ENCODE results near the gene TDRD10. TPM values are rescaled to one million over a fixed set of nuclear protein-coding genes. Genes with fewer than 3 reads are reported as not detected.

Gene TDRD10
- total RNA-seq, 2 donors from 2014 or later, result 0.52 to 2.6 TPM

- intact Hi-C loops (cut with DNase I), result loop anchor here (10.0 kb wide), 1 partner anchor 60 kb away; no protein-coding TSS in a partner anchor
- H3K27me3 ChIP-seq, result no peaks in the 10 kb centered on the region
- peaks cover 19 to 76% of the 10 kb centered on the region in 2 donors for H3K36me3 ChIP-seq (replicated peaks in 1 of 2; ENCODE audit: insufficient read depth in 1 of 2, low read depth in 2 of 2)
- H3K9me3 ChIP-seq, result no peaks in the 10 kb centered on the region
- H3K4me1 ChIP-seq, result no peaks in the 10 kb centered on the region
- no peak overlapping the region for H3K4me3 ChIP-seq
- DNase-seq (no peak), ATAC-seq (no peak)
- 86 to 88% methylated on average over 9 of the region's 9 CpGs for WGBS, 2 donors
- H3K27ac ChIP-seq, result no peak overlapping the region
- no peak for TF ChIP-seq CTCF (IDR thresholded peaks at IDR 0.05)
- TF ChIP-seq POLR2A (IDR thresholded peaks at IDR 0.05), result no peak
Measured at GRCh38 chr1:154584267-154584994, 82.4 kb downstream of the TDRD10 start.

GRCh38 chr1:154586231-154586630 lies 84.2 kb downstream of the TDRD10 start:
- no peak for DNase-seq
- intact Hi-C loops (cut with DNase I), result loop anchor here (10.0 kb wide), 1 partner anchor 61 kb away; no protein-coding TSS in a partner anchor
- ATAC-seq, result no peak
- Histone ChIP-seq H3K36me3 (replicated peaks in 1 of 2; ENCODE audit: insufficient read depth in 1 of 2, low read depth in 2 of 2) (peaks cover 20 to 77% of the 10 kb centered on the region in 2 donors), H3K4me3 (no peak overlapping the region), H3K4me1 (no peaks in the 10 kb centered on the region), H3K27ac (no peak overlapping the region), H3K27me3 (no peaks in the 10 kb centered on the region), H3K9me3 (no peaks in the 10 kb centered on the region)
- WGBS, 2 donors, result 81 to 84% methylated on average over 4 to 10 of the region's 10 CpGs
- TF ChIP-seq CTCF (IDR thresholded peaks at IDR 0.05), result no peak
- no peak for TF ChIP-seq POLR2A (IDR thresholded peaks at IDR 0.05)

GRCh38 chr1:154586641-154587040 lies 84.6 kb downstream of the TDRD10 start:
- intact Hi-C loops (cut with DNase I), result loop anchor here (10.0 kb wide), 1 partner anchor 62 kb away; no protein-coding TSS in a partner anchor
- no peaks in the 10 kb centered on the region for H3K27me3 ChIP-seq
- no peak for TF ChIP-seq CTCF (IDR thresholded peaks at IDR 0.05)
- no peak for TF ChIP-seq POLR2A (IDR thresholded peaks at IDR 0.05)
- no peak overlapping the region for H3K27ac ChIP-seq
- peaks cover 20 to 80% of the 10 kb centered on the region in 2 donors for H3K36me3 ChIP-seq (replicated peaks in 1 of 2; ENCODE audit: insufficient read depth in 1 of 2, low read depth in 2 of 2)
- no peak overlapping the region for H3K4me3 ChIP-seq
- ATAC-seq (no peak), DNase-seq (no peak)
- no peaks in the 10 kb centered on the region for H3K4me1 ChIP-seq
- H3K9me3 ChIP-seq, result no peaks in the 10 kb centered on the region
- 80 to 86% methylated on average over 6 of the region's 6 CpGs for WGBS, 2 donors

- DNase-seq, result no peak
- no peaks in the 10 kb centered on the region for H3K27me3 ChIP-seq
- TF ChIP-seq POLR2A (IDR thresholded peaks at IDR 0.05), result no peak
- TF ChIP-seq CTCF (IDR thresholded peaks at IDR 0.05), result no peak
- no peaks in the 10 kb centered on the region for H3K9me3 ChIP-seq
- peaks cover 10 to 66% of the 10 kb centered on the region in 2 donors for H3K36me3 ChIP-seq (replicated peaks in 1 of 2; ENCODE audit: insufficient read depth in 1 of 2, low read depth in 2 of 2)
- no peak overlapping the region for H3K27ac ChIP-seq
- H3K4me3 ChIP-seq, result no peak overlapping the region
- ATAC-seq, result no peak
- 77 to 91% methylated on average over 9 to 10 of the region's 10 CpGs for WGBS, 2 donors
- no peaks in the 10 kb centered on the region for H3K4me1 ChIP-seq
- intact Hi-C loops (cut with DNase I), result loop anchor here (10.0 kb wide), 1 partner anchor 65 kb away; no protein-coding TSS in a partner anchor
Measured at GRCh38 chr1:154589780-154590179, 87.8 kb downstream of the TDRD10 start.

Data from body of pancreas (tissue), 4 donors.